HEK293 (cell line): ENCODE results near the gene TRIAP1.

Source experiments
- GLI2 ChIP-seq: fragments of 450-650 bp; formaldehyde crosslinking; IDR thresholded peaks from 2 replicates; pipeline ENCODE4; 2017; ENCODE audit warnings: missing biosample characterization, missing genetic modification characterization, low read depth, borderline replicate concordance
- MZF1 ChIP-seq: fragments of 450-650 bp; formaldehyde crosslinking; IDR thresholded peaks from 2 replicates; pipeline ENCODE4 v1.5.1; 2017; ENCODE audit warnings: missing biosample characterization, missing genetic modification characterization, borderline replicate concordance
- OVOL3 ChIP-seq: fragments of 450-650 bp; formaldehyde crosslinking; IDR thresholded peaks from 2 replicates; pipeline ENCODE4 v1.5.1; 2016; ENCODE audit warnings: missing biosample characterization, missing genetic modification characterization
- REPIN1 ChIP-seq: fragments of 450-650 bp; formaldehyde crosslinking; IDR thresholded peaks from 2 replicates; pipeline ENCODE4 v1.5.1; 2017; ENCODE audit warnings: missing biosample characterization, missing genetic modification characterization, low read depth
- TRIM28 ChIP-seq: IDR thresholded peaks from 2 replicates; pipeline ENCODE4 v1.6.1; 2011; ENCODE audit warnings: low read length, control low read depth, borderline replicate concordance
- ZNF23 ChIP-seq: fragments of 450-650 bp; formaldehyde crosslinking; IDR thresholded peaks from 2 replicates; pipeline ENCODE4 v1.5.1; 2016; ENCODE audit warnings: missing biosample characterization, missing genetic modification characterization, borderline replicate concordance
- ZNF423 ChIP-seq: fragments of 450-650 bp; formaldehyde crosslinking; IDR thresholded peaks from 2 replicates; pipeline ENCODE4 v1.5.1; 2016; ENCODE audit warnings: missing biosample characterization, missing genetic modification characterization
- ZNF830 ChIP-seq: fragments of 450-650 bp; IDR thresholded peaks from 2 replicates; pipeline ENCODE4 v1.5.0; 2018; ENCODE audit warnings: missing biosample characterization, missing genetic modification characterization, low read depth, mild to moderate bottlenecking, moderate library complexity
- TF ChIP-seq, protein P1 (sequence below): fragments of 450-650 bp; formaldehyde crosslinking; IDR thresholded peaks from 2 replicates; pipeline ENCODE4 v1.5.1; 2017; ENCODE audit warnings: missing biosample characterization, missing genetic modification characterization
- TF ChIP-seq, protein P2 (sequence below): fragments of 450-650 bp; formaldehyde crosslinking; conservative IDR thresholded peaks from 2 replicates; pipeline ENCODE4 v1.5.1; 2016; ENCODE audit warnings: low read depth, missing biosample characterization, missing genetic modification characterization
- TF ChIP-seq, protein P3 (sequence below): fragments of 450-650 bp; formaldehyde crosslinking; IDR thresholded peaks from 2 replicates; pipeline ENCODE4 v1.5.1; 2016; ENCODE audit warnings: missing biosample characterization, missing genetic modification characterization
- TF ChIP-seq, protein P4 (sequence below): fragments of 450-650 bp; formaldehyde crosslinking; IDR thresholded peaks from 2 replicates; pipeline ENCODE4 v1.5.1; 2016; ENCODE audit warnings: missing biosample characterization, missing genetic modification characterization
- TF ChIP-seq, protein P5 (sequence below): fragments of 450-650 bp; formaldehyde crosslinking; IDR thresholded peaks from 2 replicates; pipeline ENCODE4 v1.5.1; 2017; ENCODE audit warnings: missing biosample characterization, missing genetic modification characterization

Gene TRIAP1

DNA sequence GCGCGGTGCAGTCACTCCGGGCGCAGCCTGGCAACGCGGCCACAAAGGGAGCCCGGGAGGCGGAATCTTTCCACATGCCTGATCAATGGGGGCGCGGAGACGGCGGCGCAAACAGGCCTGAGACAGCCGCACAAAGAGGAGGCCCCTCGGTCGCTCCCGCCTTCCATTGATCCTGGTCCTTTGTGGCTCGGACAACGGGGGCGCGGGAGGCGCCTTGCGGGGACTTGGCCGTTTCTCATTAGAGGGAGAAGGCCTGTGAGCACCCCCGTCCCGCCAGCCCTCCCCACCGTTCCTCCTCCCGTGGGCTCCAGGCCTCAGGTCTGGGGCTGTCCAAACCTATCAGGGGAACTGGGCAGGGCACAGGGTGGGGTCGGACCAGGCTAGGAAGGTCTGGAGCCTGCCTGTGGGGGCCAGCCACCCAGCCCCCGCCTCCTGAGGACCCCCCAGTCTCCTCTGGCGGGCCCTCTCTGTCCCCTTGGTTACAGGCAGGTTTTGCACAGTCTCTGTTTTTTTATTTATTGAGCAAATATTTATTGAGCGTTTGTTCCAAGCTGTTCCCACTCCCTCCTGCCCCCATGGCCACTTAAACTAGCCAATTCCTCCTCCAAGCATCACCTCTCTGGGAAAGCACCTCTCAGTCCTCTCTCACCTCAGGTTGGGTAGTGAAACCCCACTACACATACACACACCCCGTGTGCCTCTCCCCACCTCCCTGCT, 48.2 kb downstream of the TRIAP1 start (continued):
- TF ChIP-seq, protein P1, sequence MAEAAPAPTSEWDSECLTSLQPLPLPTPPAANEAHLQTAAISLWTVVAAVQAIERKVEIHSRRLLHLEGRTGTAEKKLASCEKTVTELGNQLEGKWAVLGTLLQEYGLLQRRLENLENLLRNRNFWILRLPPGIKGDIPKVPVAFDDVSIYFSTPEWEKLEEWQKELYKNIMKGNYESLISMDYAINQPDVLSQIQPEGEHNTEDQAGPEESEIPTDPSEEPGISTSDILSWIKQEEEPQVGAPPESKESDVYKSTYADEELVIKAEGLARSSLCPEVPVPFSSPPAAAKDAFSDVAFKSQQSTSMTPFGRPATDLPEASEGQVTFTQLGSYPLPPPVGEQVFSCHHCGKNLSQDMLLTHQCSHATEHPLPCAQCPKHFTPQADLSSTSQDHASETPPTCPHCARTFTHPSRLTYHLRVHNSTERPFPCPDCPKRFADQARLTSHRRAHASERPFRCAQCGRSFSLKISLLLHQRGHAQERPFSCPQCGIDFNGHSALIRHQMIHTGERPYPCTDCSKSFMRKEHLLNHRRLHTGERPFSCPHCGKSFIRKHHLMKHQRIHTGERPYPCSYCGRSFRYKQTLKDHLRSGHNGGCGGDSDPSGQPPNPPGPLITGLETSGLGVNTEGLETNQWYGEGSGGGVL (tag by site-specific recombination), result no peak
- TF ChIP-seq GLI2 (no peak), ZNF23 (tag by site-specific recombination) (no peak), ZNF830 (no peak), MZF1 (tag by site-specific recombination) (no peak), ZNF423 (tag by site-specific recombination) (no peak), TRIM28 (no peak), OVOL3 (tag by site-specific recombination) (no peak), REPIN1 (no peak)
- TF ChIP-seq, protein P2, sequence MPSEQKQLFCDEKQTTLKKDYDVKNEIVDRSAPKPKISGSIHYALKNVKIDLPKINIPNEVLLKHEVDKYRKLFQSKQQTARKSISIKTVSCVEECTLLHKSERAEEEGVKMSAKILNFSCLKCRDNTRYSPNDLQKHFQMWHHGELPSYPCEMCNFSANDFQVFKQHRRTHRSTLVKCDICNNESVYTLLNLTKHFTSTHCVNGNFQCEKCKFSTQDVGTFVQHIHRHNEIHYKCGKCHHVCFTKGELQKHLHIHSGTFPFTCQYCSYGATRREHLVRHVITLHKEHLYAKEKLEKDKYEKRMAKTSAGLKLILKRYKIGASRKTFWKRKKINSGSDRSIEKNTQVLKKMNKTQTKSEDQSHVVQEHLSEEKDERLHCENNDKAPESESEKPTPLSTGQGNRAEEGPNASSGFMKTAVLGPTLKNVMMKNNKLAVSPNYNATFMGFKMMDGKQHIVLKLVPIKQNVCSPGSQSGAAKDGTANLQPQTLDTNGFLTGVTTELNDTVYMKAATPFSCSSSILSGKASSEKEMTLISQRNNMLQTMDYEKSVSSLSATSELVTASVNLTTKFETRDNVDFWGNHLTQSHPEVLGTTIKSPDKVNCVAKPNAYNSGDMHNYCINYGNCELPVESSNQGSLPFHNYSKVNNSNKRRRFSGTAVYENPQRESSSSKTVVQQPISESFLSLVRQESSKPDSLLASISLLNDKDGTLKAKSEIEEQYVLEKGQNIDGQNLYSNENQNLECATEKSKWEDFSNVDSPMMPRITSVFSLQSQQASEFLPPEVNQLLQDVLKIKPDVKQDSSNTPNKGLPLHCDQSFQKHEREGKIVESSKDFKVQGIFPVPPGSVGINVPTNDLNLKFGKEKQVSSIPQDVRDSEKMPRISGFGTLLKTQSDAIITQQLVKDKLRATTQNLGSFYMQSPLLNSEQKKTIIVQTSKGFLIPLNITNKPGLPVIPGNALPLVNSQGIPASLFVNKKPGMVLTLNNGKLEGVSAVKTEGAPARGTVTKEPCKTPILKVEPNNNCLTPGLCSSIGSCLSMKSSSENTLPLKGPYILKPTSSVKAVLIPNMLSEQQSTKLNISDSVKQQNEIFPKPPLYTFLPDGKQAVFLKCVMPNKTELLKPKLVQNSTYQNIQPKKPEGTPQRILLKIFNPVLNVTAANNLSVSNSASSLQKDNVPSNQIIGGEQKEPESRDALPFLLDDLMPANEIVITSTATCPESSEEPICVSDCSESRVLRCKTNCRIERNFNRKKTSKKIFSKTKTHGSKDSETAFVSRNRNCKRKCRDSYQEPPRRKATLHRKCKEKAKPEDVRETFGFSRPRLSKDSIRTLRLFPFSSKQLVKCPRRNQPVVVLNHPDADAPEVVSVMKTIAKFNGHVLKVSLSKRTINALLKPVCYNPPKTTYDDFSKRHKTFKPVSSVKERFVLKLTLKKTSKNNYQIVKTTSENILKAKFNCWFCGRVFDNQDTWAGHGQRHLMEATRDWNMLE, result no peak
- TF ChIP-seq, protein P3, sequence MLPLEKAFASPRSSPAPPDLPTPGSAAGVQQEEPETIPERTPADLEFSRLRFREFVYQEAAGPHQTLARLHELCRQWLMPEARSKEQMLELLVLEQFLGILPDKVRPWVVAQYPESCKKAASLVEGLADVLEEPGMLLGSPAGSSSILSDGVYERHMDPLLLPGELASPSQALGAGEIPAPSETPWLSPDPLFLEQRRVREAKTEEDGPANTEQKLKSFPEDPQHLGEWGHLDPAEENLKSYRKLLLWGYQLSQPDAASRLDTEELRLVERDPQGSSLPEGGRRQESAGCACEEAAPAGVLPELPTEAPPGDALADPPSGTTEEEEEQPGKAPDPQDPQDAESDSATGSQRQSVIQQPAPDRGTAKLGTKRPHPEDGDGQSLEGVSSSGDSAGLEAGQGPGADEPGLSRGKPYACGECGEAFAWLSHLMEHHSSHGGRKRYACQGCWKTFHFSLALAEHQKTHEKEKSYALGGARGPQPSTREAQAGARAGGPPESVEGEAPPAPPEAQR, result no peak
- TF ChIP-seq, protein P4, sequence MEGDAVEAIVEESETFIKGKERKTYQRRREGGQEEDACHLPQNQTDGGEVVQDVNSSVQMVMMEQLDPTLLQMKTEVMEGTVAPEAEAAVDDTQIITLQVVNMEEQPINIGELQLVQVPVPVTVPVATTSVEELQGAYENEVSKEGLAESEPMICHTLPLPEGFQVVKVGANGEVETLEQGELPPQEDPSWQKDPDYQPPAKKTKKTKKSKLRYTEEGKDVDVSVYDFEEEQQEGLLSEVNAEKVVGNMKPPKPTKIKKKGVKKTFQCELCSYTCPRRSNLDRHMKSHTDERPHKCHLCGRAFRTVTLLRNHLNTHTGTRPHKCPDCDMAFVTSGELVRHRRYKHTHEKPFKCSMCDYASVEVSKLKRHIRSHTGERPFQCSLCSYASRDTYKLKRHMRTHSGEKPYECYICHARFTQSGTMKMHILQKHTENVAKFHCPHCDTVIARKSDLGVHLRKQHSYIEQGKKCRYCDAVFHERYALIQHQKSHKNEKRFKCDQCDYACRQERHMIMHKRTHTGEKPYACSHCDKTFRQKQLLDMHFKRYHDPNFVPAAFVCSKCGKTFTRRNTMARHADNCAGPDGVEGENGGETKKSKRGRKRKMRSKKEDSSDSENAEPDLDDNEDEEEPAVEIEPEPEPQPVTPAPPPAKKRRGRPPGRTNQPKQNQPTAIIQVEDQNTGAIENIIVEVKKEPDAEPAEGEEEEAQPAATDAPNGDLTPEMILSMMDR (tag by site-specific recombination), result no peak
- TF ChIP-seq, protein P5, sequence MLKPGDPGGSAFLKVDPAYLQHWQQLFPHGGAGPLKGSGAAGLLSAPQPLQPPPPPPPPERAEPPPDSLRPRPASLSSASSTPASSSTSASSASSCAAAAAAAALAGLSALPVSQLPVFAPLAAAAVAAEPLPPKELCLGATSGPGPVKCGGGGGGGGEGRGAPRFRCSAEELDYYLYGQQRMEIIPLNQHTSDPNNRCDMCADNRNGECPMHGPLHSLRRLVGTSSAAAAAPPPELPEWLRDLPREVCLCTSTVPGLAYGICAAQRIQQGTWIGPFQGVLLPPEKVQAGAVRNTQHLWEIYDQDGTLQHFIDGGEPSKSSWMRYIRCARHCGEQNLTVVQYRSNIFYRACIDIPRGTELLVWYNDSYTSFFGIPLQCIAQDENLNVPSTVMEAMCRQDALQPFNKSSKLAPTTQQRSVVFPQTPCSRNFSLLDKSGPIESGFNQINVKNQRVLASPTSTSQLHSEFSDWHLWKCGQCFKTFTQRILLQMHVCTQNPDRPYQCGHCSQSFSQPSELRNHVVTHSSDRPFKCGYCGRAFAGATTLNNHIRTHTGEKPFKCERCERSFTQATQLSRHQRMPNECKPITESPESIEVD, result no peak
